Endothelial cell of umbilical vein (primary cell): ENCODE results near the gene ATP5MK. TPM values are rescaled to one million over a fixed set of nuclear protein-coding genes. Genes with fewer than 3 reads are reported as not detected.
A peak's percentile ranks its signal among the peaks of the same experiment; 100 is the strongest.

Experiments used
- BruUV-seq: library from RNA; stranded (reverse); fragments of 400-500 nt; replicated peaks from 2 replicates; lab custom pipeline; 2021; lab: Mats Ljungman, UMichigan
- CTCF ChIA-PET: fragments of 300-600, 350-600 bp; sonication (Branson Sonifier 250); formaldehyde crosslinking; loops from one replicate; lab custom pipeline; 2021; ENCODE audit warnings: antibody characterized with exemption, inconsistent platforms; lab: Charles Lee
- POLR2A ChIA-PET: fragments of 300-600, 350-600 bp; sonication (Branson Sonifier 250); formaldehyde crosslinking; loops from one replicate; lab custom pipeline; 2021; ENCODE audit warnings: antibody characterized with exemption, inconsistent platforms; lab: Charles Lee
- DNase-seq: peaks from one replicate; pipeline ENCODE4 v3.0.0-alpha.2; 2011; ENCODE audit warnings: low read depth, low spot score
- FAIRE-seq: peaks from 2 replicates; lab custom pipeline; 2011; peaks lifted over from hg19 to GRCh38; lab: Jason Lieb, UNC
- H2AFZ ChIP-seq: 2 replicates; pipeline ENCODE4 v1.6.0; 2012; ENCODE audit warnings: low read depth, low read length, control low read depth, inconsistent platforms
- H3K27ac ChIP-seq: 2 replicates; pipeline ENCODE4 v1.5.1; 2011; ENCODE audit warnings: low read depth, mild to moderate bottlenecking, control low read depth, low read length, moderate library complexity; ENCODE audit not compliant: insufficient read depth
- H3K27me3 ChIP-seq, 2 experiments: 2 replicates each; pipeline versions ENCODE4 v1.6.0 to v1.6.1; 2011; ENCODE audit warnings: low read length in 2 of 2, mixed read lengths in 1 of 2; ENCODE audit not compliant: control insufficient read depth in 2 of 2, insufficient read depth in 2 of 2
- H3K36me3 ChIP-seq, 2 experiments: 2 replicates in 1 of 2; 3 replicates in 1 of 2; pipeline ENCODE4 v1.5.1; 2011; ENCODE audit warnings: low read length in 2 of 2, mild to moderate bottlenecking in 1 of 2, moderate library complexity in 1 of 2; ENCODE audit not compliant: control insufficient read depth in 2 of 2, insufficient read depth in 2 of 2; ENCODE audit errors: extremely low read depth in 1 of 2
- H3K4me1 ChIP-seq: 3 replicates; pipeline ENCODE4 v1.5.1; 2011; ENCODE audit warnings: mild to moderate bottlenecking, low read length; ENCODE audit not compliant: control insufficient read depth, insufficient read depth; ENCODE audit errors: extremely low read depth
- H3K4me2 ChIP-seq: 2 replicates; pipeline ENCODE4 v1.6.1; 2011; ENCODE audit warnings: low read length, control low read depth, mixed read lengths; ENCODE audit not compliant: insufficient read depth
- H3K4me3 ChIP-seq, 3 experiments: fragments of 200-600 bp in 1 of 3; sonication (generic), shearing (Covaris generic) in 1 of 3; replicated peaks in 1 of 3; 2 replicates each; pipeline ENCODE4 v1.5.1; 2011 to 2016; ENCODE audit warnings: control low read depth in 3 of 3, low read length in 3 of 3, mild to moderate bottlenecking in 2 of 3, inconsistent platforms in 1 of 3, low read depth in 1 of 3, moderate library complexity in 1 of 3; ENCODE audit not compliant: insufficient read depth in 1 of 3
- H3K79me2 ChIP-seq: 2 replicates; pipeline ENCODE4 v1.6.0; 2012; ENCODE audit warnings: low read length, inconsistent platforms; ENCODE audit not compliant: control insufficient read depth, insufficient read depth
- H3K9ac ChIP-seq: replicated peaks from 2 replicates; pipeline ENCODE3; 2011; ENCODE audit warnings: low read length, control low read depth; ENCODE audit not compliant: insufficient read depth; ENCODE audit errors: extremely low read depth
- H3K9me1 ChIP-seq: replicated peaks from 3 replicates; pipeline ENCODE4 v1.6.0; 2011; ENCODE audit warnings: mild to moderate bottlenecking, low read length; ENCODE audit not compliant: control insufficient read depth, insufficient read depth; ENCODE audit errors: extremely low read depth
- H3K9me3 ChIP-seq: replicated peaks from 2 replicates; pipeline ENCODE4 v1.5.1; 2012; ENCODE audit warnings: low read length, inconsistent platforms; ENCODE audit not compliant: control insufficient read depth, insufficient read depth
- H4K20me1 ChIP-seq: replicated peaks from 2 replicates; pipeline ENCODE3; 2011; ENCODE audit warnings: mild to moderate bottlenecking, low read length; ENCODE audit not compliant: control insufficient read depth, insufficient read depth; ENCODE audit errors: extremely low read depth
- EZH2 ChIP-seq: IDR thresholded peaks from 2 replicates; pipeline ENCODE4 v1.6.1; 2012; ENCODE audit warnings: borderline replicate concordance, low read depth, mild to moderate bottlenecking, moderate library complexity, low read length, inconsistent platforms; ENCODE audit not compliant: severe bottlenecking
- MAX ChIP-seq: IDR thresholded peaks from 2 replicates; pipeline ENCODE4 v1.6.1; 2011; ENCODE audit not compliant: insufficient read depth, insufficient read length
- MYC ChIP-seq: IDR thresholded peaks from one replicate; pipeline ENCODE4 v1.6.1; 2011; ENCODE audit warnings: mild to moderate bottlenecking, low read depth, low read length
- POLR2A ChIP-seq: IDR thresholded peaks from 2 replicates; pipeline ENCODE4 v1.6.1; 2012; ENCODE audit warnings: low read depth, mild to moderate bottlenecking, control low read depth, low read length
- POLR2AphosphoS5 ChIP-seq: IDR thresholded peaks from 2 replicates; pipeline ENCODE4 v1.6.1; 2012; ENCODE audit warnings: low read depth, mild to moderate bottlenecking, control low read depth, low read length, moderate library complexity; ENCODE audit not compliant: insufficient read depth
- dilution Hi-C: fragments of 300-500 bp; cut with MboI; formaldehyde crosslinking; loops from one replicate; pipeline ENCODE4 v1.15.0; 2019; ENCODE audit warnings: low sequenced_read_pairs; ENCODE audit not compliant: extremely low pct_ligation_motif_present
- intact Hi-C: fragments of 100-400 bp; cut with micrococcal nuclease; formaldehyde crosslinking; loops from one replicate; pipeline ENCODE4 v1.10.0; 2022
- polyA plus RNA-seq, 4 experiments: library from polyadenylated mRNA; depleted of rRNA in 3 of 4; stranded (reverse) in 3 of 4; unstranded in 1 of 4; fragments of >200 nt; gene quantifications; 2 replicates each; pipeline versions ENCODE4 v1.2.1 to v1.2.3, GENCODE V29; 2011 to 2012; ENCODE audit warnings: missing spikeins in 1 of 4
- total RNA-seq: library from RNA; stranded (reverse); gene quantifications from 2 replicates; pipeline ENCODE4 v1.2.3, GENCODE V29; 2021

Gene ATP5MK
- total and polyA plus RNA-seq, 2 donors (not counting 3 experiments of a cell fraction or from before 2014, with no cell fraction given), result 295 to 407 TPM

- FAIRE-seq, result no peak
- no TSS peak for BruUV-seq
- POLR2A ChIA-PET, result no interaction called here
Observed at GRCh38 chr10:103373544-103373943, 22.7 kb downstream of the ATP5MK start.

GRCh38 chr10:103367782-103368518, 28.3 kb downstream of the ATP5MK start, which contains the start of gene TAF5:
Gene TAF5, plus strand, starts transcription at chr10:103367976. Its CDS starts 14 bp downstream, at chr10:103367990.
- Histone ChIP-seq H3K36me3 (no peaks in the 10 kb centered on the region), H3K9me3 (no peaks in the 10 kb centered on the region), H3K4me1 (peaks cover 8% of the 10 kb centered on the region), H3K4me2 (peak within 1 kb of the TSS; percentile 92), H3K9me1 (no peaks in the 10 kb centered on the region), H3K27me3 (no peaks in the 10 kb centered on the region), H3K9ac (peak within 1 kb of the TSS; percentile 56), H3K27ac (no peak within 1 kb of the TSS), H4K20me1 (no peaks in the 10 kb centered on the region), H2AFZ (peak within 1 kb of the TSS; percentile 90), H3K4me3 (peak within 1 kb of the TSS; percentile 90 to 97 (median 91)), H3K79me2 (peaks cover 3% of the 10 kb centered on the region)
- ChIA-PET CTCF (interaction anchor here (1.0 to 1.8 kb wide), 4 partner anchors 14 to 123 kb away, joined by 3 to 5 read pairs (median 4); no protein-coding TSS in a partner anchor), POLR2A (interaction anchor here (0.7 kb wide), 1 partner anchor 307 kb away, joined by 3 read pairs; no protein-coding TSS in a partner anchor)
- TF ChIP-seq MAX (peak; percentile 37), MYC (no peak), EZH2 (no peak), POLR2AphosphoS5 (peak; percentile 71), POLR2A (peak; percentile 81)
- BruUV-seq, result no TSS peak
- DNase-seq (peak; percentile 96), FAIRE-seq (peak; percentile 94)
- dilution Hi-C loops, result no loop called here
- intact Hi-C loops, result loop anchor here (1.0 kb wide), 2 partner anchors 17 to 28 kb away; partner anchors contain the start of genes ATP5MK, PCGF6 and PDCD11

More at GRCh38 chr10:103373544-103373943, 22.7 kb downstream of the ATP5MK start:
- no peak for DNase-seq
- intact Hi-C loops, result no loop called here
- Histone ChIP-seq H3K27me3 (no peaks in the 10 kb centered on the region), H3K9me1 (no peaks in the 10 kb centered on the region), H3K4me1 (peaks cover 5% of the 10 kb centered on the region), H3K9me3 (no peaks in the 10 kb centered on the region), H3K4me2 (no peak overlapping the region), H3K4me3 (no peak overlapping the region), H4K20me1 (no peaks in the 10 kb centered on the region), H3K79me2 (peaks cover 3% of the 10 kb centered on the region), H3K27ac (no peak overlapping the region), H2AFZ (no peak overlapping the region), H3K9ac (no peak overlapping the region), H3K36me3 (peaks cover 4% of the 10 kb centered on the region in 2 experiments)
- CTCF ChIA-PET, result no interaction called here
- TF ChIP-seq POLR2AphosphoS5 (no peak), POLR2A (no peak), EZH2 (no peak), MYC (no peak), MAX (no peak)
- dilution Hi-C loops, result no loop called here
